Activated naive CD4-positive, alpha-beta T cell treated with anti-CD3 and anti-CD28 coated beads, Interleukin-2, amount 50 U/mL, for 24 hours (primary cell): ENCODE measurements around the gene TAF1B.

Experiments used
- H3K27ac Mint-ChIP-seq: one replicate; pipeline ENCODE4 v1.8.0; 2021; ENCODE audit warnings: mild to moderate bottlenecking, mixed read lengths
- H3K27me3 Mint-ChIP-seq: one replicate; pipeline ENCODE4 v1.8.0; 2021; ENCODE audit warnings: mixed read lengths
- H3K36me3 Mint-ChIP-seq: one replicate; pipeline ENCODE4 v1.8.0; 2021; ENCODE audit warnings: mixed read lengths
- H3K4me1 Mint-ChIP-seq: one replicate; pipeline ENCODE4 v1.8.0; 2021; ENCODE audit warnings: mixed read lengths
- H3K4me3 Mint-ChIP-seq: one replicate; pipeline ENCODE4 v1.8.0; 2021; ENCODE audit warnings: mild to moderate bottlenecking, mixed read lengths
- H3K9me3 Mint-ChIP-seq: one replicate; pipeline ENCODE4 v1.8.0; 2021; ENCODE audit warnings: mixed read lengths

The TAF1B gene

GRCh38 chr2:9983401-9984216 lies 140.3 kb downstream of the TAF1B start:
- Mint-ChIP-seq H3K4me3 (no peak overlapping the region), H3K36me3 (no peaks in the 10 kb centered on the region)

More at GRCh38 chr2:9983401-9984216, 140.3 kb downstream of the TAF1B start:
- H3K27ac Mint-ChIP-seq, result no peak overlapping the region
- peaks cover 17% of the 10 kb centered on the region for H3K4me1 Mint-ChIP-seq
- H3K9me3 Mint-ChIP-seq, result no peaks in the 10 kb centered on the region
- peaks cover 2% of the 10 kb centered on the region for H3K27me3 Mint-ChIP-seq
